Ascending aorta (tissue), 2 donors: Measurements from ENCODE around the gene ATP5F1D. TPM values are rescaled to one million over a fixed set of nuclear protein-coding genes. Genes with fewer than 3 reads are reported as not detected.

Experiments used
- DNase-seq, 2 donors: peaks; one replicate each; pipeline ENCODE4 v3.0.0-alpha.2; 2019; ENCODE audit warnings: low spot score in 2 of 2
- H3K27ac ChIP-seq, 2 donors: fragments of 200-600 bp; sonication (generic); one replicate each; pipeline ENCODE4 v1.5.1; 2016 to 2017; ENCODE audit warnings: mild to moderate bottlenecking in 1 of 2
- H3K27me3 ChIP-seq: fragments of 200-600 bp; sonication (generic); one replicate; pipeline ENCODE4 v1.5.1; 2017
- H3K36me3 ChIP-seq, 2 donors: fragments of 200-600 bp; sonication (generic); one replicate each; pipeline ENCODE4 v1.5.1; 2016
- H3K4me1 ChIP-seq, 2 donors: fragments of 200-600 bp; sonication (generic); one replicate each; pipeline ENCODE4 v1.5.1; 2016 to 2017; ENCODE audit warnings: mild to moderate bottlenecking in 1 of 2
- H3K4me3 ChIP-seq, 2 donors: fragments of 200-600 bp; sonication (generic); one replicate each; pipeline ENCODE4 v1.5.1; 2016 to 2017; ENCODE audit warnings: mild to moderate bottlenecking in 1 of 2
- H3K9me3 ChIP-seq, 2 donors: fragments of 200-600 bp; sonication (generic); one replicate each; pipeline ENCODE4 v1.5.1; 2016
- CTCF ChIP-seq, 3 experiments: fragments of 200-600 bp in 2 of 3; fragments of 450-650 bp in 1 of 3; sonication (generic) in 2 of 3; IDR thresholded peaks; one replicate each; pipeline ENCODE4 v1.5.1; 2016 to 2019; ENCODE audit warnings: antibody characterized with exemption in 3 of 3, mild to moderate bottlenecking in 1 of 3, moderate library complexity in 1 of 3
- intact Hi-C: fragments of 100-400 bp; cut with DNase I; formaldehyde crosslinking; loops from one replicate; pipeline ENCODE4 v1.15.1; 2023
- total RNA-seq: library from RNA; depleted of rRNA; stranded (reverse); fragments of >200 nt; gene quantifications from one replicate; pipeline ENCODE4 v1.1.0, GENCODE V29; 2016

ATP5F1D gene
- total RNA-seq, 1 donor from 2014 or later, result 232 TPM

- Histone ChIP-seq H3K9me3 (no peaks in the 10 kb centered on the region), H3K4me1 (peaks cover 5 to 11% of the 10 kb centered on the region in 2 donors), H3K36me3 (peaks cover 8 to 18% of the 10 kb centered on the region in 2 donors), H3K27me3 (peaks cover 8% of the 10 kb centered on the region), H3K4me3 (no peak overlapping the region), H3K27ac (no peak overlapping the region)
- peak in 1 of 2 donors; percentile 89 for DNase-seq
- TF ChIP-seq CTCF (IDR thresholded peaks at IDR 0.05), result peak; percentile 90 to 94 (median 92)
- intact Hi-C loops, result loop anchor here (2.0 to 5.0 kb wide), 2 partner anchors 129 to 212 kb away; partner anchors contain the start of genes PCSK4 and REEP6
These were observed 38.3 kb downstream of the ATP5F1D start for GRCh38 chr19:1279782-1280341.

GRCh38 chr19:1280636-1281568 is 39.4 kb downstream of the ATP5F1D start:
- TF ChIP-seq CTCF (IDR thresholded peaks at IDR 0.05), result no peak
- intact Hi-C loops, result no loop called here
- H3K36me3 ChIP-seq, result peaks cover 6 to 16% of the 10 kb centered on the region in 2 donors

GRCh38 chr19:1281569-1282287 is 40.2 kb downstream of the ATP5F1D start:
- intact Hi-C loops, result no loop called here
- no peak for TF ChIP-seq CTCF (IDR thresholded peaks at IDR 0.05)
- Histone ChIP-seq H3K4me1 (no peaks in the 10 kb centered on the region), H3K27ac (no peak overlapping the region), H3K27me3 (peaks cover 13% of the 10 kb centered on the region), H3K36me3 (peaks cover 6 to 16% of the 10 kb centered on the region in 2 donors), H3K9me3 (no peaks in the 10 kb centered on the region), H3K4me3 (no peak overlapping the region)
- DNase-seq, result no peak

More at GRCh38 chr19:1280636-1281568, 39.4 kb downstream of the ATP5F1D start:
- no peak overlapping the region for H3K27ac ChIP-seq
- peaks cover 8% of the 10 kb centered on the region for H3K27me3 ChIP-seq
- DNase-seq, result no peak
- no peaks in the 10 kb centered on the region for H3K9me3 ChIP-seq
- H3K4me1 ChIP-seq, result peaks cover 5 to 8% of the 10 kb centered on the region in 2 donors
- no peak overlapping the region for H3K4me3 ChIP-seq

- no peak for DNase-seq
- no peak for TF ChIP-seq CTCF (IDR thresholded peaks at IDR 0.05)
- H3K36me3 ChIP-seq, result peaks cover 6 to 9% of the 10 kb centered on the region in 2 donors
- no peak overlapping the region for H3K27ac ChIP-seq
- intact Hi-C loops, result no loop called here
- peaks cover 20% of the 10 kb centered on the region for H3K27me3 ChIP-seq
- H3K9me3 ChIP-seq, result no peaks in the 10 kb centered on the region
- no peaks in the 10 kb centered on the region for H3K4me1 ChIP-seq
- H3K4me3 ChIP-seq, result no peak overlapping the region
These were observed 41.1 kb downstream of the ATP5F1D start for GRCh38 chr19:1282588-1283206.

- Histone ChIP-seq H3K4me1 (no peaks in the 10 kb centered on the region), H3K27me3 (peaks cover 20% of the 10 kb centered on the region), H3K27ac (no peak overlapping the region), H3K9me3 (no peaks in the 10 kb centered on the region), H3K4me3 (no peak overlapping the region), H3K36me3 (peaks cover 6 to 7% of the 10 kb centered on the region in 2 donors)
- TF ChIP-seq CTCF (IDR thresholded peaks at IDR 0.05), result no peak
- intact Hi-C loops, result no loop called here
- no peak for DNase-seq
These were observed 41.8 kb downstream of the ATP5F1D start for GRCh38 chr19:1283207-1283916.
